Measurements from ENCODE around the gene FRS3. TPM values are rescaled to one million over a fixed set of nuclear protein-coding genes. Genes with fewer than 3 reads are reported as not detected.

Gene FRS3
- total and polyA plus RNA-seq, 9 of the 15 experiments (the other 6 are each of a cell fraction or from before 2014, with no cell fraction given) = 0.03 to 3.7 (median 1.6) TPM

DNA sequence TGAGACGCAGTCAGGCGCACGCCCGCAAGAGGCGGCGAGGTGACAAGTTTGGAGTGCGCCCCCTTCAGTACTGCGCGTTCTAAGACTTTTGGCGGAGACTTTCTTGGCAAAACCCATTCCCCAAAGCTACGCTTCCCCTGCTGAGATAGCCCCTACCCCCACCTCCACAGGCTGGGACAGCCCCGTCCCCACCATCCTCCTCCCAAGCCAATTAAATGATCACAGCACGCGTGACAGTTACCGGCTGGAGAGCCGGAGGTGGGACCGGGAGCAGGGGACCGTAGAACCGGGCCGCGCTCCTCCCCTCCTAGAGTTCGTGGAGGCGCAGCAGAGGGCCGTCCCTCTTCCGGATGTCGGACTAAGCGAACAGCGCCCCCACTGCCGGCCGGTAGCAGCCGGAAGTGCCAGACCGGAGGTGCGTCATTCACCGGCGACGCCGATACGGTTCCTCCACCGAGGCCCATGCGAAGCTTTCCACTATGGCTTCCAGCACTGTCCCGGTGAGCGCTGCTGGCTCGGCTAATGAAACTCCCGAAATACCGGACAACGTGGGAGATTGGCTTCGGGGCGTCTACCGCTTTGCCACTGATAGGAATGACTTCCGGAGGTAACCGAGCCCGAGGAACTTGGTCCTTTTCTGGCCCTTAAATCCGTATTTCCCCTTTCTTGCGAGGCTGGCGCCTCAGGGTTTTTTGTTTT is 7.7 kb upstream of the FRS3 start, which contains the start of gene TOMM6 (continued):
- TF ChIP-seq, protein P1, sequence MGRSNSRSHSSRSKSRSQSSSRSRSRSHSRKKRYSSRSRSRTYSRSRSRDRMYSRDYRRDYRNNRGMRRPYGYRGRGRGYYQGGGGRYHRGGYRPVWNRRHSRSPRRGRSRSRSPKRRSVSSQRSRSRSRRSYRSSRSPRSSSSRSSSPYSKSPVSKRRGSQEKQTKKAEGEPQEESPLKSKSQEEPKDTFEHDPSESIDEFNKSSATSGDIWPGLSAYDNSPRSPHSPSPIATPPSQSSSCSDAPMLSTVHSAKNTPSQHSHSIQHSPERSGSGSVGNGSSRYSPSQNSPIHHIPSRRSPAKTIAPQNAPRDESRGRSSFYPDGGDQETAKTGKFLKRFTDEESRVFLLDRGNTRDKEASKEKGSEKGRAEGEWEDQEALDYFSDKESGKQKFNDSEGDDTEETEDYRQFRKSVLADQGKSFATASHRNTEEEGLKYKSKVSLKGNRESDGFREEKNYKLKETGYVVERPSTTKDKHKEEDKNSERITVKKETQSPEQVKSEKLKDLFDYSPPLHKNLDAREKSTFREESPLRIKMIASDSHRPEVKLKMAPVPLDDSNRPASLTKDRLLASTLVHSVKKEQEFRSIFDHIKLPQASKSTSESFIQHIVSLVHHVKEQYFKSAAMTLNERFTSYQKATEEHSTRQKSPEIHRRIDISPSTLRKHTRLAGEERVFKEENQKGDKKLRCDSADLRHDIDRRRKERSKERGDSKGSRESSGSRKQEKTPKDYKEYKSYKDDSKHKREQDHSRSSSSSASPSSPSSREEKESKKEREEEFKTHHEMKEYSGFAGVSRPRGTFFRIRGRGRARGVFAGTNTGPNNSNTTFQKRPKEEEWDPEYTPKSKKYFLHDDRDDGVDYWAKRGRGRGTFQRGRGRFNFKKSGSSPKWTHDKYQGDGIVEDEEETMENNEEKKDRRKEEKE (IDR thresholded peaks at IDR 0.05; ENCODE audit: borderline replicate concordance in 1 of 2, control insufficient read depth in 1 of 2, low read depth in 2 of 2, low read length in 1 of 2) = no peak
- no peak for TF ChIP-seq MBD1 (CRISPR knock-in tag; IDR thresholded peaks at IDR 0.05)
- TF ChIP-seq ZNF75A (CRISPR knock-in tag; IDR thresholded peaks at IDR 0.05) = no peak
- TF ChIP-seq ZNF583 (CRISPR knock-in tag; IDR thresholded peaks at IDR 0.05) = 0 out of 2 replicates have a peak, but pooled peaks have one; percentile 2
- peak; percentile 37 for TF ChIP-seq STAT6 (CRISPR knock-in tag; IDR thresholded peaks at IDR 0.05)
- TF ChIP-seq LARP7 (IDR thresholded peaks at IDR 0.05) = no peak
- 0 out of 2 replicates have a peak, but pooled peaks have one; percentile 5 for TF ChIP-seq IFI16 (CRISPR knock-in tag; IDR thresholded peaks at IDR 0.05)
- peak; percentile 71; the same call in 1 of the 2 replicates for TF ChIP-seq RNF2 (IDR thresholded peaks at IDR 0.05)
- TF ChIP-seq ZFP30 (CRISPR knock-in tag; IDR thresholded peaks at IDR 0.05; ENCODE audit: borderline replicate concordance) = no peak
- peak; percentile 86 for TF ChIP-seq ZZZ3 (IDR thresholded peaks at IDR 0.05)
- TF ChIP-seq, protein P2, sequence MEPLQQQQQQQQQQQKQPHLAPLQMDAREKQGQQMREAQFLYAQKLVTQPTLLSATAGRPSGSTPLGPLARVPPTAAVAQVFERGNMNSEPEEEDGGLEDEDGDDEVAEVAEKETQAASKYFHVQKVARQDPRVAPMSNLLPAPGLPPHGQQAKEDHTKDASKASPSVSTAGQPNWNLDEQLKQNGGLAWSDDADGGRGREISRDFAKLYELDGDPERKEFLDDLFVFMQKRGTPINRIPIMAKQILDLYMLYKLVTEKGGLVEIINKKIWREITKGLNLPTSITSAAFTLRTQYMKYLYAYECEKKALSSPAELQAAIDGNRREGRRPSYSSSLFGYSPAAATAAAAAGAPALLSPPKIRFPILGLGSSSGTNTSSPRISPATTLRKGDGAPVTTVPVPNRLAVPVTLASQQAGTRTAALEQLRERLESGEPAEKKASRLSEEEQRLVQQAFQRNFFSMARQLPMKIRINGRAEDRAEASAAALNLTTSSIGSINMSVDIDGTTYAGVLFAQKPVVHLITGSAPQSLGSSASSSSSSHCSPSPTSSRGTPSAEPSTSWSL (CRISPR knock-in tag; IDR thresholded peaks at IDR 0.05; ENCODE audit: borderline replicate concordance) = no peak
- TF ChIP-seq, protein P3, sequence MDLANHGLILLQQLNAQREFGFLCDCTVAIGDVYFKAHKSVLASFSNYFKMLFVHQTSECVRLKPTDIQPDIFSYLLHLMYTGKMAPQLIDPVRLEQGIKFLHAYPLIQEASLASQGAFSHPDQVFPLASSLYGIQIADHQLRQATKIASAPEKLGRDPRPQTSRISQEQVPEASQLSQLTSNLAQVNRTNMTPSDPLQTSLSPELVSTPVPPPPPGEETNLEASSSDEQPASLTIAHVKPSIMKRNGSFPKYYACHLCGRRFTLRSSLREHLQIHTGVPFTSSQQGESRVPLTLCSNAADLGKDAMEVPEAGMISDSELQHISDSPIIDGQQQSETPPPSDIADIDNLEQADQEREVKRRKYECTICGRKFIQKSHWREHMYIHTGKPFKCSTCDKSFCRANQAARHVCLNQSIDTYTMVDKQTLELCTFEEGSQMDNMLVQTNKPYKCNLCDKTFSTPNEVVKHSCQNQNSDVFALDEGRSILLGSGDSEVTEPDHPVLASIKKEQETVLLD (IDR thresholded peaks at IDR 0.05) = peak; percentile 88; the same call in 1 of the 2 replicates

Data from K562 (cell line).